ENCODE results near the gene TEX264. TPM values are rescaled to one million over a fixed set of nuclear protein-coding genes. Genes with fewer than 3 reads are reported as not detected.
A peak's percentile ranks its signal among the peaks of the same experiment; 100 is the strongest.

Gene TEX264
- polyA plus RNA-seq, 1 donor (not counting 4 experiments of a cell fraction or from before 2014, with no cell fraction given) = 35.8 TPM

- Histone ChIP-seq H3K79me2 (ENCODE audit: control insufficient read depth, insufficient read depth, low read length) (peaks cover 11% of the 10 kb centered on the region), H2AFZ (ENCODE audit: control insufficient read depth, low read length) (no peak overlapping the region), H3K27ac (ENCODE audit: control insufficient read depth, insufficient read depth, low read length) (no peak overlapping the region), H3K27me3 (ENCODE audit: control insufficient read depth, extremely low read depth, insufficient read depth, low read length) (no peaks in the 10 kb centered on the region), H3K9me1 (ENCODE audit: control insufficient read depth, extremely low read depth, insufficient read depth, low read length) (peaks cover 9% of the 10 kb centered on the region), H3K36me3 (ENCODE audit: control insufficient read depth in 2 of 2, extremely low read depth in 1 of 2, insufficient read depth in 2 of 2, low read length in 2 of 2) (peaks cover 2 to 12% of the 10 kb centered on the region in 2 experiments), H4K20me1 (ENCODE audit: control insufficient read depth, extremely low read depth, insufficient read depth, low read length) (no peaks in the 10 kb centered on the region), H3K4me1 (ENCODE audit: control insufficient read depth, extremely low read depth, insufficient read depth, low read length) (peaks cover 67% of the 10 kb centered on the region), H3K4me2 (ENCODE audit: control insufficient read depth, extremely low read depth, insufficient read depth, low read depth, low read length) (no peak overlapping the region), H3K9ac (ENCODE audit: control insufficient read depth, extremely low read depth, insufficient read depth, low read length) (no peak overlapping the region), H3K9me3 (ENCODE audit: control insufficient read depth, low read depth, low read length) (no peaks in the 10 kb centered on the region), H3K4me3 (ENCODE audit: control insufficient read depth in 2 of 3, extremely low read depth in 1 of 3, insufficient read depth in 2 of 3, low read depth in 1 of 3, low read length in 3 of 3) (no peak overlapping the region)
- FAIRE-seq = no peak
- TF ChIP-seq EZH2 (IDR thresholded peaks at IDR 0.05; ENCODE audit: low read length) (no peak), CTCF (optimal IDR thresholded peaks at IDR 0.05 in 1 of 3, IDR thresholded peaks at IDR 0.05 in 1 of 3, conservative IDR thresholded peaks at IDR 0.05 in 1 of 3; ENCODE audit: extremely low read depth in 1 of 3, insufficient read depth in 2 of 3, low read length in 3 of 3) (no peak)
- DNase-seq (ENCODE audit: low read depth, low spot score) = no peak
- dilution Hi-C loops (cut with MboI; ENCODE audit: extremely low pct_ligation_motif_present, low sequenced_read_pairs) = no loop called here
Observed at GRCh38 chr3:51673802-51674654, 3.0 kb downstream of the TEX264 start.

GRCh38 chr3:51675201-51675611, 4.2 kb downstream of the TEX264 start:
- TF ChIP-seq EZH2 (IDR thresholded peaks at IDR 0.05; ENCODE audit: low read length) = no peak
- TF ChIP-seq CTCF (optimal IDR thresholded peaks at IDR 0.05 in 1 of 3, IDR thresholded peaks at IDR 0.05 in 1 of 3, conservative IDR thresholded peaks at IDR 0.05 in 1 of 3; ENCODE audit: extremely low read depth in 1 of 3, insufficient read depth in 2 of 3, low read length in 3 of 3) = no peak
- Histone ChIP-seq H3K9me3 (ENCODE audit: control insufficient read depth, low read depth, low read length) (no peaks in the 10 kb centered on the region), H3K27me3 (ENCODE audit: control insufficient read depth, extremely low read depth, insufficient read depth, low read length) (no peaks in the 10 kb centered on the region), H3K9ac (ENCODE audit: control insufficient read depth, extremely low read depth, insufficient read depth, low read length) (no peak overlapping the region), H4K20me1 (ENCODE audit: control insufficient read depth, extremely low read depth, insufficient read depth, low read length) (no peaks in the 10 kb centered on the region), H3K36me3 (ENCODE audit: control insufficient read depth in 2 of 2, extremely low read depth in 1 of 2, insufficient read depth in 2 of 2, low read length in 2 of 2) (peaks cover 2 to 16% of the 10 kb centered on the region in 2 experiments), H3K9me1 (ENCODE audit: control insufficient read depth, extremely low read depth, insufficient read depth, low read length) (peaks cover 9% of the 10 kb centered on the region), H3K4me1 (ENCODE audit: control insufficient read depth, extremely low read depth, insufficient read depth, low read length) (peaks cover 55% of the 10 kb centered on the region), H3K4me2 (ENCODE audit: control insufficient read depth, extremely low read depth, insufficient read depth, low read depth, low read length) (peak overlapping the region; percentile 52), H3K4me3 (ENCODE audit: control insufficient read depth in 2 of 3, extremely low read depth in 1 of 3, insufficient read depth in 2 of 3, low read depth in 1 of 3, low read length in 3 of 3) (no peak overlapping the region), H2AFZ (ENCODE audit: control insufficient read depth, low read length) (no peak overlapping the region), H3K27ac (ENCODE audit: control insufficient read depth, insufficient read depth, low read length) (peak overlapping the region; percentile 22), H3K79me2 (ENCODE audit: control insufficient read depth, insufficient read depth, low read length) (peaks cover 14% of the 10 kb centered on the region)
- FAIRE-seq (peak; percentile 98), DNase-seq (ENCODE audit: low read depth, low spot score) (peak; percentile 48)
- dilution Hi-C loops (cut with MboI; ENCODE audit: extremely low pct_ligation_motif_present, low sequenced_read_pairs) = no loop called here

Measured in keratinocyte (primary cell).